HFFc6 (cell line): ENCODE data around the gene PRICKLE3. TPM values are rescaled to one million over a fixed set of nuclear protein-coding genes. Genes with fewer than 3 reads are reported as not detected.

ENCODE experiments used
- DNase-seq: peaks from one replicate; pipeline ENCODE4 v3.0.0-alpha.2; 2018
- H3K27ac Mint-ChIP-seq: 2 replicates; pipeline ENCODE4 v1.8.0; 2020; ENCODE audit warnings: mild to moderate bottlenecking, mixed read lengths
- H3K27me3 Mint-ChIP-seq: 2 replicates; pipeline ENCODE4 v1.8.0; 2021; ENCODE audit warnings: mild to moderate bottlenecking, moderate library complexity, mixed read lengths; ENCODE audit not compliant: insufficient read depth
- H3K36me3 Mint-ChIP-seq: 2 replicates; pipeline ENCODE4 v1.8.0; 2021; ENCODE audit warnings: low read depth, mixed read lengths
- H3K4me1 Mint-ChIP-seq: 2 replicates; pipeline ENCODE4 v1.8.0; 2020; ENCODE audit warnings: low read depth, mixed read lengths
- H3K4me3 Mint-ChIP-seq: 2 replicates; pipeline ENCODE4 v1.8.0; 2020; ENCODE audit warnings: mild to moderate bottlenecking, moderate library complexity, mixed read lengths
- H3K9me3 Mint-ChIP-seq: 2 replicates; pipeline ENCODE4 v1.8.0; 2020; ENCODE audit warnings: mild to moderate bottlenecking, mixed read lengths
- CTCF ChIP-seq: fragments of 200-600 bp; sonication (generic); IDR thresholded peaks from 2 replicates; pipeline ENCODE4 v1.5.0; 2021; ENCODE audit warnings: antibody characterized with exemption, mild to moderate bottlenecking
- total RNA-seq, 6 experiments: library from RNA; stranded (reverse); fragmentation: NEBNext Ultra II Directional; extraction: Animal tissue kit (Norgen Biotek cat#: 25700); gene quantifications; 2 replicates in 1 of 6; 3 replicates in 5 of 6; pipeline ENCODE4 v1.2.3, GENCODE V29; 2021

Gene PRICKLE3
- total RNA-seq, 6 experiments from 2014 or later: 8.0 to 10.7 (median 9.7) TPM

GRCh38 chrX:49166914-49167739 lies 19.0 kb downstream of the PRICKLE3 start:
- Mint-ChIP-seq H3K4me1 (peaks cover 19% of the 10 kb centered on the region), H3K27me3 (peaks cover 2% of the 10 kb centered on the region; the same call in 1 of the 2 replicates), H3K27ac (peak overlapping the region; percentile 97), H3K4me3 (peak overlapping the region; percentile 86), H3K9me3 (no peaks in the 10 kb centered on the region; the same call in 1 of the 2 replicates), H3K36me3 (no peaks in the 10 kb centered on the region)
- no peak for TF ChIP-seq CTCF
- peak; percentile 74 for DNase-seq

GRCh38 chrX:49165901-49166881 lies 20.0 kb downstream of the PRICKLE3 start:
- Mint-ChIP-seq H3K9me3 (no peaks in the 10 kb centered on the region; the same call in 1 of the 2 replicates), H3K36me3 (no peaks in the 10 kb centered on the region), H3K27me3 (peaks cover 2% of the 10 kb centered on the region; the same call in 1 of the 2 replicates), H3K4me3 (peak overlapping the region; percentile 77; the same call in 1 of the 2 replicates), H3K27ac (peak overlapping the region; percentile 97), H3K4me1 (peaks cover 19% of the 10 kb centered on the region)
- no peak for TF ChIP-seq CTCF
- peak; percentile 51 for DNase-seq

- TF ChIP-seq CTCF: no peak
- Mint-ChIP-seq H3K4me1 (peaks cover 19% of the 10 kb centered on the region), H3K9me3 (no peaks in the 10 kb centered on the region; the same call in 1 of the 2 replicates), H3K27me3 (peaks cover 2% of the 10 kb centered on the region; the same call in 1 of the 2 replicates), H3K36me3 (no peaks in the 10 kb centered on the region), H3K4me3 (no peak overlapping the region), H3K27ac (no peak overlapping the region)
- DNase-seq: no peak
Measured at GRCh38 chrX:49164589-49165360, 21.4 kb downstream of the PRICKLE3 start.

- Mint-ChIP-seq H3K27ac (peak overlapping the region; percentile 98), H3K4me1 (peaks cover 19% of the 10 kb centered on the region), H3K27me3 (peaks cover 2% of the 10 kb centered on the region; the same call in 1 of the 2 replicates), H3K4me3 (peak overlapping the region; percentile 82), H3K9me3 (no peaks in the 10 kb centered on the region; the same call in 1 of the 2 replicates), H3K36me3 (no peaks in the 10 kb centered on the region)
- DNase-seq: peak; percentile 66
- TF ChIP-seq CTCF: peak; percentile 87
Measured at GRCh38 chrX:49163555-49164419, 22.4 kb downstream of the PRICKLE3 start.
